Kidney tubule cell (primary cell): ENCODE results near the gene MORC2.
A peak's percentile ranks its signal among the peaks of the same experiment; 100 is the strongest.

Source experiments
- DNase-seq: peaks from one replicate; pipeline ENCODE4 v3.0.0-alpha.2; 2018; ENCODE audit warnings: low spot score

Gene MORC2

DNA sequence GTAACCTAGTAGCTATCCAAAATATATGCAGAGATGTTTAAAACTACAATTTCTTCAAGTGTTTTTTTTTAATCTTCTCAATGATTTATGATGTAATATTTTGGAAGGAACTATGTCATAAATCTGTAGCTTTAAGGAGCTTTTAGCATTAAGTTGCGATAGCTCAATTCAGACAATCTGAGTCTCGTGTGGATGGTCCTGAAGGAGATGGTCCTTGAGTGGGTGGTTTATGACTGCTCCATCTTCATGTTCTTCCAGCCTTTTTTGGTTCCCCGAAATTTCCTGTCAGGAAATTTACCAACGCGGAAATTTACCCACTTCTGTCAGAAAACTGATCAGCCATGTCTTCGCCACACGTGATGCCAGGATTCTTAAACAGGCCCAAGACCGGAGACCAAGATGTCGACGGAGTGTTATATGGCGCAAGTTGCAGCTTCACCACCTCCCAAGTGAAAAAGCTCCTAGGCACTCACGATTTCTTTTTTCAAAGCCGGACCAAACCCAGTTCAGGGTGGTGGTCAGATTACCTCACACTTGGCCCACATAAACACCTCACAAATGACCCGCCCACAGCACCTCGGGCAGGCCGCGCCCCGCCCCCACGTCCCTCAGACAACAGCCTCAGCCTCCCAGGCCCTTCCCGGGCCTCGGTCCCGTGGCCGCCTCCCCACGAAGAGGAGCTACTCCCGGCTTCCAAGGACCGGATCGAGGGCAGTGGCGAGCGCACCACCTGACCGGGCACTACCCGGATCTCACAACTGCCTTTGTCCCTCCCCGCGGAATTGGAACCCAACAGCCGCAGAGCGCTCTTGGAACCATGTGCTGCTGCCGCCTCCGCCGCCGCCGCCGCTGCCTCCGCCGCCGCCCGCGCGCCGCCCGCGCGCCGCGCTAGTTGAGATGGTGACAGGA, at the start of gene MORC2:
Gene MORC2, minus strand, starts transcription at position 760 of the 909 bp plus-strand sequence. CDS start 885 bp downstream, outside the sequence.
- no peak for DNase-seq

DNA sequence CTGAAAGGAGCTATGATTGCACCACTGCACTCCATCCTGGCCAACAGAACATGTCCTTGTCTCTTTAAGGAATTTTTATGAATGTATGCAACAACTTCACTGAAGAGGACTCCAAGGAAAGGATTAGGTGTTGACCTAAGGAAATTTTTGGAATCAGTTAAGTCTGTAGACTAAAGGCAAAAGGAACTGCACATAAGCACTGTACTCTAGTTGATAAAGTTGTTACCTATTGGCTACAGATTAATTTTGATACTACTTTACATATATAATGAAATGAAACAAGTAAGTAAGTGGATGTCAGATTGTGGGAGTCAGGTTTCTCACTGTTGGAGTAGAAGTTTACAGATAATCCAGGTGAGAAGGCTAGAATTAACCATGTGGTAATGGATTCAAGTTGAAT, 37.0 kb upstream of the MORC2 start:
- DNase-seq: no peak

DNA sequence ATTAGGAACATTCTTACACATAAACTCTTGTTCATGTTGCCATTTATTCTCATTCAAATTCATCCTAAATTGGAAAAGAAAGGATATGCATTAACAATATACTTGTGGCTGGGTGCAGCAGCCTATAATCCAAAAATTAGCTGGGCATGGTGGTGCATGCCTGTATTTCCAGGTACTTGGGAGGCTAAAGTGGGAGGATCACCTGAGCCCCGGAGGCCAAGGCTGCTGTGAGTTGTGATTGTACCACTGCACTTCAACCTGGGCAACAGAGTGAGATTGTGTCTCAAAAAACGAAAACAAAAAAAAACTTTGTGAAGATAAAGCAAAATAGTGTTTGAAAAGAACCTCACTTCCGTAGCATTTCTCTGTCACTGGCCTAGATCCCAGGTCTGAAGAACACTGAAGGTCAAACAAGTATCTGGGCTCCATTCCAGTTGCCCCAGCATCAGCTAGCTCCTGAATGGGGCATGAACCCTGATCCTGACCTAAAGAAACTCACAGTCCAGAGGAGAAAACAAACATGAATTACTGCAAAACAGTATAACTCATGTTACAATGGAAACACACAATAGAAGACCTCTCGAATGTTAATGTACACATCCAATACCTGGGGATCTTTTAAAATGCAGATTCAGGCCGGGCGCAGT, 32.7 kb upstream of the MORC2 start:
- DNase-seq: no peak

DNA sequence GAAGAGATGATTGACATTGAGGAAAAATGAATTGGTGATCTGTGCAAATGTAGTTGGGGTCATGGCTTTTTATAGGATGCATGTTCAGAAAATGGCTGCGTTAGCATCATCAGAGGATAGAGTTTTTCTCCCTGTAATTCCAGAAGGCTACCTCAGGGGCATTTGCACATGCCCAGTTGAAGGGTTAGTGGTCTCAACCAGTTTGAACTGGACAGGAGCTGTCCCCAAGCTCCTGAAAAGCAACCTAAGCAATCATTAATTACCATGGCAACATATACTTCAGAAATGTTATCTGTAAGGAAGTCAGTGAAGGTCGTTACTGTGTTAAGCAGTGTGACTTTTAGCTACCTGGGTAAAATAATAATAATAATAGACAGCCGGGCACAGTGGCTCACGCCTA, 29.8 kb upstream of the MORC2 start:
- no peak for DNase-seq

DNA sequence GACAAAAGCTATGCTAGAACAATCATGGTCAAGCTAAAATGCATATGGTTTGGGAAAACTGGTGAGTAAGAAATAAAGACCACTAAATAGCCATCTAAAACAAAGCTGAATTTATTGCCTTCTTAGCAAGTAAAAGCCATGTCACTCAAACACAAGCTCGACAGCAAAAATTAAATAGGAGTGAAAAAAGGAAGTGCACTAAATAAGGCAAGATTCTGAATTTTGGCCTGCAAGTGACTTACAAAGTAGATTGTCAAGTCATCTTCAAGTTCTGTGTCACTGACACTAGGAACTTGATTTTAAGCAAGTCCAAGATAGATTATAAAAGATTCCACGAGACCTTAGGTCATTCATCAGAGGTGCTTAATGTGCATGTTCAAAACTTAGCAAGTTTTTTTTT, 27.9 kb upstream of the MORC2 start:
- no peak for DNase-seq

DNA sequence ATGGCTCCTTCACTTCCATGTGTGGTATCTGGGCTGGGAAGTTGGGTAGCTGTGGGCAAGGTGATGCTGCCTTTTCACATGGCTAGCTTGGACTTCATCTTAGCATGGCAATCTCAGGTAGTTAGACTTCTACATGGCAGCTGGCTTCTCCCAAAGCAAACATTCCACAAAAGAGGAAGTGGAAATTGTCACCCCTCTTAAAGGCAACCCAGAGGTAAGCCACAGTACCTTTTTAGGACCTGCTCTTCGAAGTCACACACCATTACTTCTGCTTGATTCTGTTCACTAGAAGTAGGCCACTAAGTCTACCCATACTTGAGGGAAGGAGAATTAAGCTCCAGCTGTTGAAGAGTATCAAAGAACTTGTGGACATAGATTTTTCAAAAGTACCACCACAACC, 26.4 kb upstream of the MORC2 start:
- no peak for DNase-seq

DNA sequence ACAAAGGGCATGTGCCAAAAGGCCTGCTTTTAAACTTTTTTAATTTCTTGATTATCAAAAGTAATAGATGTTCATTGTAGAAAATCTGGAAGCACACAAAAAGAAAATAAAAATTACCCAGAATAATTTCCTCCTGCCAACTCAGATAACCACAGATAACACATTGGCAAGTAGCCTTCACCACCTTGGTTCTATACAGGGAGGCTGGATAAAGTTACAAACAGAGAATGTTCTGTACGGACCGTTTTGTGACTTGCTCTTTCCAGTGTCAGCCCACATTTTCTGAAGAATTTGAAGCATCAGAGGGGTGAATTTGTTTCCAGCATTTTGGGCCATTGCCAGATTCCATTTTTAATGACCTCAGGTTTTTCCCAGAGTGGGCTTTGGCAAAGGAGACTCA, 24.0 kb upstream of the MORC2 start:
- DNase-seq: no peak

DNA sequence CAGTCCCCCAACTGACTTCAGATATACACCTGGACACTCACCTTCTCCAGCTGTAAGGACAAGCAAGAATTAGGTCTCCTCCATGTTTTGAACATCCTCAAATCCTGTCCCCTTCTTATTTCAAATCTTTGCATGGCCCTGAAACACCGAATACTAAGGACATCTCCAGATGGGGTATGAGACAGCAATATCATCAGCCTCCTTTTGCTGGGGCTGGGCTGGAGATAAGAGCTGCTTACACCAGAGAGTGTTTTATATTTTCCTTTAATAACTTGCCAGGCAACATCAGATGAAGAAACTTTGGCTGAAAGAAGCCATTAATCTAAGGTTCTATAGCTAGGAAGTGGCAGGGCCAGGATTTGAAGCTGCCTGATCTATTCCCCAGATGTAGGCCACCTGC, 22.1 kb upstream of the MORC2 start:
- no peak for DNase-seq

DNA sequence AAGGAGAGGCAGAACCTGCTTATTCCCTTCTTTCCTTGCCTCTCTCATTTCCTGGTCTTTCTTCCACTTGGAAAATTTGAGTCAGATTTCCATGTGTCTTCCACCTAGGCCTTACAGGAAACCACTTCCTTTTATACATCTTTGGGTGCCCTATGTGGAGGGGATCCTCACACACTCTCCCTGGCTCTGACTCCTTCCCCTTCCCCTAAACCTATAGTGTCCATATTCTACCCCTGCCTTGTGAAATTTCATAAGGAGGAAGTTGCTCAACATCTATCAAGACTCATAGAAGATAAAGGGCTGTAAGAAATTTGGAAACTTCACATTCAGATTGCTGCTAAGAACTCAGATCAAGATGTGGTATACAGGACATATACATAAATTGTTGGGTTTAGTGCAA, 20.9 kb upstream of the MORC2 start:
- DNase-seq: no peak

DNA sequence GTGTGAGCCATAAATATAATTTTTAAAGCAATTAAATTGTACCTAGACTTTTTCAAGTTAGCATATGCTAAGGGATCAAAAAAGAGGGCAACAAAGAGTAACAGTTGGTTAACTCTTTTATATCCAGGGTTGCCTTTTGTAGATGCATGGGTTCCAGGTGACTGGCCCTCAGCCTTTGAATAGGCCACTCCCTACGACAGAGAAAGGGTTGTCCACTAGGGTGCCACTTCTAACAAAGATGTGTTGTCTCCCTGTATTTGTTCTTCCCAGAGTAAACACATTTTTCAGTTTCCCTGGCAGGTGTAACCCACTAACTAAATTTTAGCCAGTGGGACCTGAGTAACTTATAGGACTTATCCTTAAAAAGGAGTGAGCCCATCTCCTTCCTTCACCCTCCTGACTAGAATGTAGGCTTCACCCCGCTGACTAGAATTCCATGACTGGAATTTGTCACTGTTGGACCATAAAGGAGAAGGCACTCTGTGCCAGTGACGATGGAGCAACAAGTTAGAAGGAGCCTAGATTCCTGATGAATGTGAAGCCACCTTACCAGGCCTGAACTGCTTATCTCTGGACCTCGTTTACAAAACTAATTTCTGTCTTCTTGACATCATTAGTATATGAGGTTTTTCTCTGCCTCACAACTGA, 17.1 kb upstream of the MORC2 start:
- DNase-seq: no peak

DNA sequence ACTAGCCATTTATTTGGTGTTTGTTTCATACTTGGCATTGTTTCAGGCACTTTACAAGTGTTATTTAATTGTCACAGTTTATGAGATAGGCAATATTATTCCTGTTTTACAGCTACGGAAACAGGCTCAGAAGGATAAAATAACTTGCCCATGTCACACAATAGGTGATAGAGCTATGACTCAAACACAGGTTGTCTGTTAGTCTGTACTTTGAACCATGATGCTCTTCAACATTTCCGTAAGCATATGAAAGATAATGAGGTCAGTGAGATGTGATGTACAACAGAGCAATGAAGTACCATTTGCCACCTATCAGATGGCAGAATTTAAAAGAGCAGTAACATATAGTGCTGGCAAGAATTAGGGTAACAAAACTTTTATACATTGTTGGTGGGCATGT, 15.7 kb upstream of the MORC2 start:
- DNase-seq: no peak

DNA sequence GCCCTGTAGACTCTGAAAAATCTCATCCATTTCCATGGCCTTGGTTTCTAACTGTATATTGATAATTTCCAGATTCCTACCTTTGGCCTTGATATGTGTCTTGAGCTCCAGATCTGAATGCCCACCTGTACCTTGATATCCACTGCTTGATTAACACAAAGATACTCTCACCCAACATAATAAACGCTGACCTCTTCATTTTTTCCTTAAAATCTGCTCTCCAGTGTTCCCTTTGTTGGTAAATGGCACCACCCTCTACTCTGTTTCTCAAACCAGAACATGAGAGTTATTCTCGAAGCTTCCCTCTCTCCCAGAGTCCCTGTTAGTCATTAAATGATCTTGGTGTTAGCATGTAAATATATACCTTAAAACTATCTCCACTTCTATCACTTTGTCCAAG, 13.9 kb upstream of the MORC2 start:
- DNase-seq: no peak

DNA sequence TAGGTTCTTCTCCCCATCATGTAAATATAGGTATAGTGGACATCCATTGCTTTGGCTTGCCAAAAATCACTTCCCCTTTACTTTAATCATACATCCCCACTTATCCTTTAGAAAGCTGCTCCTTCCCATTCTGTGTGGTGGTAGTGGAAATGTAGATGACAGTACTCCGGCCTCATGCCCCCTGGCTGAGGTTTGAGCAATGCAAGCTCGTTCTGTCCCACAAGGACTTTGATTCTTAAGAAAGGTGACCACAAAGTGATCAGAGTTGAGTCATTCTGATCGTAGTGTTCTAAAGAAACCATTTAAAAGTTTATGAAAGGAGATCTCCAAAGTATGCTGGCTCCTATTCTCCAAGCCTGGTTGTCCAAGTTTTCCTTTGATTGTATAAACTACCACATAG, 11.4 kb upstream of the MORC2 start:
- DNase-seq: no peak

DNA sequence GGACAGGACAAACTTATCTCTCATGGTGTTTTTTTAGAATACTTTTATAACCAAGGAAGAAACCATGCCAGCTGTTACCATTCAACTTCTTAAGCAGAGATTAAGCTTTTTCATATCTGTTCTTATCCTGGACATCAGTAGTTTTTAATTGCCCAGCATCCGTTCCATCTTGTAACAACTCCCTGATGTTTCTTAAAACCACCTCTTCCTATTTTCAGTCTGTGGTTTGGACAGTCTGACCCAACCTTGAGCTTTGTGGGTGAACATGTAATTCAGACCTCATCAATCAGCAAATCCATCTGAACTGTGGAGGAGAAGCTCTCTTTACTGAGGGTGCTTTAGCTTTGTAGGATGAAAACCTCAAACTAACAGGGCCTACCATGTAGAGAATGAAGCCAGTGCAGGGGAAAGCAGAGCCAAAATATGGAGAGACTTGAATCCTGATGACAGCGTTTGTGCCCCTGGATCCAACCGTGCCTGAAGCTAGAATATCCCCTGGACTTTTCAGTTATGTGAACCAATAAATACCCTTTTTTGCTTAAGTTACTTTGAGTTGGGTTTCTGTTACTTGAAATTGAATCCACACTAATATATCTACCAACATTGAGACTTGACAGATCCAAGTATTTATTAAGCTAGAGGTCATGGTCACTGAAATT, 9.9 kb upstream of the MORC2 start:
- DNase-seq: no peak

DNA sequence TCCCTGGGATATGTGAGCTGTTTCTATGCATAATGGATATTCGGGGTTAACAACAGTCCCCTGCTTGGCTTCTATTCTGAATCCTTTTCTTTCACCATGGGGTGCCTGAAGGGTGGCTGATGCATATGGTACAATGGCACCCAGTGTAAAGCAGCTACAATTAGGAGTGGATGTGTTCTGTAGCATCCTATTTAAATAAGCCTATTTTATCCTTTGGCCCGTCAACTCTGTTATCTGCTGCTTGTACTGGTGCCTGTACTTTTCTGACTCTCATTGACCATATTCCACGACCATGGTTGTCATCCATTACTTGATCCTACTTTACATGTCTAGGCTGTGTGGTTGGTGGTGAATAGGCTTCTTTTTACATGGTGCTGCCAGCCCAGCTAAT, 1.8 kb upstream of the MORC2 start:
- DNase-seq: no peak

DNA sequence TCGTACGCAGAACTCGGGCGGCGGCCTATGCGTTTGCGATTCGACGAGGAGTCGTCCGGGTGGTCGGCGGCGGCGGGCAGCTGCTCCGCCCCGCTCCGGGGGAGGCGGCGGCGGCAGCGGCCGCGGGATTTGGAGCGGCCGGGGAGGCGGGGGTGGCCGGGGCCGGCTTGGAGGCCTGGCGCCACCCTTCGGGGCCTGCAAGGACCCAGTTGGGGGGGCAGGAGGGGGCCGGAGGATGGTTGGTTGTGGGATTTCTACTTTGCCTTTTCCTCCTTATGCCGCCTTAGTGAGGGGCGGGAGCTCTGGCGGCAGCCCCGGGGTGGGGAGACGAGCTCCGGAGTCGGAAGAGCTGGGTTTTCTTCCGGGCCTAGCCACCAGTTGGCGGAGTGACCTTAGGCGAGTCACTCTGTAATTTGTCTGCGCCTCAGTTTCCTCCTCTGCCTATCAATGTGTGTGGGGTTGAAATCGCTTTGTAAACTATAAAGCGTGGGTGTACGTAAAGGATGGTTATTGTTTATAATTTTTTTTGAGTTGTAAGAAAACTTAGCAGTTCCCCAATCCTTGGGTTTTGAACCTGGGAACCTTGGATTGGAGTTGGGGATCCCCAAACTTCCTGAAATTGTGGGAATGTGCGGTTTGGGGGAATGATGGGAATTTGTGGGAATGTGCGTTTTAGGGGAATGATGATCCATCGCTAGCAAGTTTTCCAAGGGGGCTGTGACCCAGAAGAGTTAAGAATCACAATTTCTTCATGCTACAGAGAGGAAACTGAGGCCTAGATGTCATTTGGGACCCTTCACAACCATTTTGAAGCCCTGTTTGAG, 1.2 kb upstream of the MORC2 start:
- peak; percentile 52 for DNase-seq

DNA sequence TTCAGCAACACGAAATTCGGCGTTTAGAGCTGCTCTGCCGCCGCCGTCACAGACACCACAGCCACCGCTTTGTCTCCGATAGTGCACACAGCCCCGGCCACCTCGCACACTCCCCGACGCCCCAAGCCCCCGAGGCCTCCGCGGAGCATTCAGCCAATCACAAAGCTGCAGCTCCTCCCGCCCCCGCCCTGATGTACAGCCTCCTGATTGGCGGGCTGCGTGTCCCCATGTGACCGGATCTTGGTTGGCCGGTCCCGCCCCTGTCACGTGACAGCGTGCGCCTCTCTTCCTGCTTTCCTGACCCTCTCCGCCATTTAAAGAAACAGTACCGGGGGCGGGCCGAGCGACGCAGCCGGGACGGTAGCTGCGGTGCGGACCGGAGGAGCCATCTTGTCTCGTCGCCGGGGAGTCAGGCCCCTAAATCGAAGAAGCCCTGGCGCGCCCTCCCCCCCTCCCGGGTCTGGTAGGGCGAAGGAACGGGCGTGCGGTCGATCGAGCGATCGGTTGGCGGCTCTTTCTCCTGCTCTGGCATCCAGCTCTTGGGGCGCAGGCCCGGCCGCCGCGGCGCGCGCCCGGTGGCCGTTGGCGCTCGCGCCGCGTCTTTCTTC, 454 bp upstream of the MORC2 start, which contains the start of gene TUG1:
Gene TUG1, plus strand, starts transcription at position 342 of the 608 bp plus-strand sequence.
- peak; percentile 98 for DNase-seq

DNA sequence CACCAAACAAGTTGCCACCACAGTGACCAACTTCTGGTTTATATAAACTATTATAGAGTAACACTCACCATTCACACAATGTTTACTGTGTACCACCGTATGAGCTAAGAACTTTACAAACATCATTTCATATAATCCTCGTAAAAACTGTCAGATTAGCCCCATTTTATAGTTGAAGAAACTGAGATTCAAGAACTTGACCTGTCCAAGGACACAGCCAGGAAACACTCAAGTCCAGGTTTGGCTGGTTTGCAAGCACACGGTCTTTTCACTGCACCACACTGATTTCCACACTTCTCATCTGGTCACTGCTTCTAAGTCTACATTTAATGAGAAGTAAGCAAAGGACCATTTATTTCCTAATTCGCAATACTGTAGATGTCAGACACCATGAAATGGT, 3.7 kb downstream of the MORC2 start:
- no peak for DNase-seq

DNA sequence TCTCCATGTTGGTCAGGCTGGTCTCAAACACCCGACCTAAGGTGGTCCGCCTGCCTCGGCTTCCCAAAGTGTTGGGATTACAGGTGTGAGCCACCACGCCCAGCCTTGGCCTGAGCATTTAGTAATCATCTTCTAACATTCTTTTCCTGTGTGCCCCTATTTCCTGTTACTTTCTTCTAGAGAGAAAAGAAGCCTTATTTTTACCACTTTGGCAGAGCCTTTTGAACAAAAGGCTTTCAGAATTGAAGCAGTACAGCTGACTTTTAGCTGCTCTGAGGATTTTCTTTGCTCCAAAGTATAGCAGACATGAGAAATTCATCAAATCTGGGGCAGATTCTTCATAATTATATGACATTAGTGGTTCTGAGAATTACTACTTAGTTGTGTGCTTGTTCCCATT, 13.4 kb downstream of the MORC2 start:
- no peak for DNase-seq

DNA sequence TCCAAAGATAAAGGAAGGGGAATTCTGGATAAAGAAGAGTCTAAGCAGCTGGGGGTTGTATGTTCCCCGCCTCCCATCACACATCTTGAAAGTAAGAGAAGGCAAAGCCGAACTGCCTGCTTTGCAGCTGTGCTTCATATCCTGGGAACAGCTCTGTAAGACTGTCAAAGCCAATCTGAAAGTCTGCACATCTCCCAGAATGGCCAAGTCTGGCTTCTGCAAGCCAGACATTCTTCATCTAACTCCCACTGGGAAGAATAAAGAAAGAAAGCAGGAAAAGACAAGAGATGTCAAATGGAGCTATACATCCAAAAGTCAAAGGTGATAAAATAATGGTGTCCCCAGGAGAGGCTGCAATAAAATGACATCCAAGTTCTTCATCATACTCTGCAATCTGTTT, 15.4 kb downstream of the MORC2 start:
- DNase-seq: no peak
